Measurements from ENCODE around the gene JHY. TPM values are rescaled to one million over a fixed set of nuclear protein-coding genes. Genes with fewer than 3 reads are reported as not detected.
A peak's percentile ranks its signal among the peaks of the same experiment; 100 is the strongest.

Gene JHY
- total RNA-seq (2022), result 3.0 and 5.2 TPM in 2 replicates
- Bru-seq, nascent RNA, result percentile 51 among the genes with signal in this experiment
- BruChase-seq, experiment 1, labeled RNA remaining after a 6-hour chase, result percentile 52 among the genes with signal in this experiment
- BruChase-seq, experiment 2, labeled RNA remaining after a 2-hour chase, result percentile 51 among the genes with signal in this experiment
- long read RNA-seq, partial matches to known transcripts, result 0 of 10 reads
- long read RNA-seq, other reads (novel, unspliced or antisense), result 9 of 10 reads

DNA sequence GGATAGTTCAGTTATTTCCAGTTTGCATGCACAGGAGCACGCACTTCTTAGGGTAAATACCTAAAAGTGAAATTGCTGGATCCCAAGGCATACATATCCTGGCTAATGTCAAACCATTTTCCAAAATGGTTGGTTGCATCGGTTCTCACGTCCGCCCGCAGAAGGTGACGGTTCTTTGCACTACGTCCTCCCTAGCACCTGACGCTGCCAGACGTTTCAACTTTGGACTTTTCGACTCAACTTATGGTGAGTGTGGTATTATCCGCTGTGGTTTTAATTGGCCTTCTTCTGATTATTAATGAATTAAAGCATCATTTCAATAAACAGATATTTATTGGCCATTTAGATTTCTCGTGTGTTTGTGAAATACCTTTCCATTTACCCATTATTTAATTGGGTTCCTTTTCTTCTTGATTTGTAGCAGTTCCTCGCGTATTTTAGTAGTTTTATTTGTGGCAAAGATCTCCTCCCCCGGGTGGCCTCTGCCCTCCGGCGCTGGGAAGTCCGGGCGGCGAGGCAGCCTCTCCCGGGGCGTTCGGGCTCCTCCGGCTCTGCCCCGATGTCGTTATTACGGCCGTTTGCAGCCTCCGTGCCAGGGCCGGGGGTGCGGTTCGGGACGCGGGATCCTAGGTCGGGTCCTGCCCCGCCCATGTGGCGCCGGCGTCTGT is at the start of gene JHY:
Gene JHY (plus strand): TSS at position 571 of the 668 bp plus-strand sequence. CDS start 3,091 bp downstream, outside the sequence.
- intact Hi-C loops (cut with micrococcal nuclease), result no loop called here
- Mint-ChIP-seq H3K27me3 (ENCODE audit: insufficient read depth, unreplicated experiment) (no peaks in the 10 kb centered on the region), H3K4me1 (ENCODE audit: insufficient read depth, unreplicated experiment) (peaks cover 7% of the 10 kb centered on the region), H3K4me3 (ENCODE audit: unreplicated experiment) (peak within 1 kb of the TSS; percentile 72), H3K36me3 (ENCODE audit: insufficient read depth, unreplicated experiment) (peaks cover 7% of the 10 kb centered on the region), H3K9me3 (ENCODE audit: unreplicated experiment) (no peaks in the 10 kb centered on the region), H3K27ac (ENCODE audit: low read depth, unreplicated experiment) (peak within 1 kb of the TSS; percentile 92)
- TF ChIP-seq, protein P1, sequence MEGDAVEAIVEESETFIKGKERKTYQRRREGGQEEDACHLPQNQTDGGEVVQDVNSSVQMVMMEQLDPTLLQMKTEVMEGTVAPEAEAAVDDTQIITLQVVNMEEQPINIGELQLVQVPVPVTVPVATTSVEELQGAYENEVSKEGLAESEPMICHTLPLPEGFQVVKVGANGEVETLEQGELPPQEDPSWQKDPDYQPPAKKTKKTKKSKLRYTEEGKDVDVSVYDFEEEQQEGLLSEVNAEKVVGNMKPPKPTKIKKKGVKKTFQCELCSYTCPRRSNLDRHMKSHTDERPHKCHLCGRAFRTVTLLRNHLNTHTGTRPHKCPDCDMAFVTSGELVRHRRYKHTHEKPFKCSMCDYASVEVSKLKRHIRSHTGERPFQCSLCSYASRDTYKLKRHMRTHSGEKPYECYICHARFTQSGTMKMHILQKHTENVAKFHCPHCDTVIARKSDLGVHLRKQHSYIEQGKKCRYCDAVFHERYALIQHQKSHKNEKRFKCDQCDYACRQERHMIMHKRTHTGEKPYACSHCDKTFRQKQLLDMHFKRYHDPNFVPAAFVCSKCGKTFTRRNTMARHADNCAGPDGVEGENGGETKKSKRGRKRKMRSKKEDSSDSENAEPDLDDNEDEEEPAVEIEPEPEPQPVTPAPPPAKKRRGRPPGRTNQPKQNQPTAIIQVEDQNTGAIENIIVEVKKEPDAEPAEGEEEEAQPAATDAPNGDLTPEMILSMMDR (IDR thresholded peaks at IDR 0.05; ENCODE audit: unreplicated experiment), result no peak
- DNase-seq (ENCODE audit: unreplicated experiment), result peak; percentile 30
- BruUV-seq (replicated peaks), result no TSS peak
- ChIA-PET CTCF (interaction anchor here (0.9 to 1.0 kb wide), 3 partner anchors 18 to 141 kb away, joined by 3 read pairs; no protein-coding TSS in a partner anchor), POLR2A (interaction anchor here (1.1 to 1.8 kb wide), 5 partner anchors 8 to 180 kb away, joined by 4 to 6 read pairs (median 4); partner anchors contain the start of gene HSPA8)

DNA sequence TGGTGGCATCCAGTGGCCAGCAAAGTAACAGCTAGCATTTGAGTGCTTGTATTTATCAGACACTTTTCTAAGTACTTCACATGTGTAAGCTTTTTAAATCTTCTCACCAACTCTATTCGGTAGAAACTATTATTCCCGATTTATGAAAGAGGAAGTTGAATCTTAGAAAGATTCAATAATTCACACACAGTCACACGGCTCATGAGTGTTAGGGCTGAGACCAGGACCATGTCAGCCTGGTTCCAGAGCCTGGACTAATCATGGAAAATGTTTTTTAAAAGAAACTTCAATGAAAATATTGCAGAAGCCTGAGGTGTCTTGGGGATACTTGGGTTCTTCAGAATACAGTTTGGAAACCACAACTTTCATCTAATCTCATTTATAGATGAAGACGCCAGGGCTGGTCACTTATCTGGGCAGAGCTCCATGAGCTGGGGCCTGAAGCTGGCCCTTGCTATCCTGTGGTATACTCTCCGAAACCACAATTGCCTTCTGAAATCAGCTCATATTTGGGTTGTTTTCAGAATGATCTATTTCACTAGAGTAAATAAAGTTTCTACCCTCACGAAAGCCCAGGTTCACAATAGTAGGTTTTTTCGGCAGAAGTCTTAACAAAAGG is 48.6 kb upstream of the JHY start:
- H3K36me3 Mint-ChIP-seq (ENCODE audit: insufficient read depth, unreplicated experiment), result no peaks in the 10 kb centered on the region
- ChIA-PET CTCF (interaction anchor here (0.7 to 3.3 kb wide), 7 partner anchors 19 to 1179 kb away, joined by 3 to 16 read pairs (median 3); no protein-coding TSS in a partner anchor), POLR2A (interaction anchor here (0.7 to 1.1 kb wide), 2 partner anchors 15 to 23 kb away, joined by 3 to 4 read pairs; no protein-coding TSS in a partner anchor)
- no TSS peak for BruUV-seq (replicated peaks)
- no peaks in the 10 kb centered on the region for H3K27me3 Mint-ChIP-seq (ENCODE audit: insufficient read depth, unreplicated experiment)
- no peak overlapping the region for H3K27ac Mint-ChIP-seq (ENCODE audit: low read depth, unreplicated experiment)
- TF ChIP-seq, protein P1 (IDR thresholded peaks at IDR 0.05; ENCODE audit: unreplicated experiment), result no peak
- intact Hi-C loops (cut with micrococcal nuclease), result no loop called here
- peaks cover 16% of the 10 kb centered on the region for H3K4me1 Mint-ChIP-seq (ENCODE audit: insufficient read depth, unreplicated experiment)
- DNase-seq (ENCODE audit: unreplicated experiment), result no peak
- H3K4me3 Mint-ChIP-seq (ENCODE audit: unreplicated experiment), result no peak overlapping the region
- no peaks in the 10 kb centered on the region for H3K9me3 Mint-ChIP-seq (ENCODE audit: unreplicated experiment)

DNA sequence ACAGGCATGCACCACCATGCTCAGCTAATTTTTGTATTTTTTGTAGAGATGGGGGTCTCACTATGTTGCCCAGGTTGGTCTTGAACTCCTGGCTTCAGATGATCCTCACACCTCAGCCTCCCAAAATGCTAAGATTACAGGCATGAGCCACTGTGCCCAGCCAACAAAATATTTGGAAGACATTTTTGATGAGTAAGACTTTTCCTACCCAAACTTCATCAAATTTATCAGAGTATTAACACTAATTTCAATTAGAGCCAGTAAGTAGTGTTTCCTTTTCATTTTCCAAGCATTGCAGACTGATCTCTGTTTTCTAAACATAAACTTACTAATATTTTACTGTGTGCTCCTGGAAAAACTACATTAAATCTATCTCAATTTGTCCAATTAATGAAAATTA is 45.6 kb upstream of the JHY start:
- H3K27me3 Mint-ChIP-seq (ENCODE audit: insufficient read depth, unreplicated experiment), result no peaks in the 10 kb centered on the region
- no peaks in the 10 kb centered on the region for H3K9me3 Mint-ChIP-seq (ENCODE audit: unreplicated experiment)
- ChIA-PET POLR2A (no interaction called here), CTCF (interaction anchor here (0.6 to 1.0 kb wide), 3 partner anchors 20 to 173 kb away, joined by 3 read pairs; no protein-coding TSS in a partner anchor)
- TF ChIP-seq, protein P1 (IDR thresholded peaks at IDR 0.05; ENCODE audit: unreplicated experiment), result no peak
- DNase-seq (ENCODE audit: unreplicated experiment), result no peak
- no peak overlapping the region for H3K4me3 Mint-ChIP-seq (ENCODE audit: unreplicated experiment)
- no peaks in the 10 kb centered on the region for H3K4me1 Mint-ChIP-seq (ENCODE audit: insufficient read depth, unreplicated experiment)
- intact Hi-C loops (cut with micrococcal nuclease), result no loop called here
- H3K27ac Mint-ChIP-seq (ENCODE audit: low read depth, unreplicated experiment), result no peak overlapping the region
- no TSS peak for BruUV-seq (replicated peaks)
- H3K36me3 Mint-ChIP-seq (ENCODE audit: insufficient read depth, unreplicated experiment), result no peaks in the 10 kb centered on the region

Data from MCF 10A (cell line).